ENCODE measurements around the gene PIGQ.

Gene PIGQ

GRCh38 chr16:591892-592517 lies 22.2 kb downstream of the PIGQ start:
- H3K9ac ChIP-seq (ENCODE audit: low read length): no peak overlapping the region
- no peak overlapping the region for H2AFZ ChIP-seq (ENCODE audit: low read depth, low read length)
- H3K4me1 ChIP-seq (ENCODE audit: low read length): peaks cover 14% of the 10 kb centered on the region
- H4K20me1 ChIP-seq (ENCODE audit: insufficient read depth, low read length): peaks cover 12% of the 10 kb centered on the region; the same call in 1 of the 2 replicates
- no peaks in the 10 kb centered on the region for H3K9me3 ChIP-seq (ENCODE audit: insufficient read depth, low read length)
- no peak overlapping the region for H3K4me2 ChIP-seq (ENCODE audit: low read length)
- H3K79me2 ChIP-seq (ENCODE audit: low read length): peaks cover 26% of the 10 kb centered on the region
- H3K27ac ChIP-seq (ENCODE audit: low read length): no peak overlapping the region
- H3K36me3 ChIP-seq (replicated peaks; ENCODE audit: low read depth, low read length): peaks cover 4% of the 10 kb centered on the region
- H3K27me3 ChIP-seq (ENCODE audit: low read depth, low read length): no peaks in the 10 kb centered on the region
- no peak for TF ChIP-seq CTCF (IDR thresholded peaks at IDR 0.05; ENCODE audit: low read depth, low read length)
- TF ChIP-seq EZH2phosphoT487 (IDR thresholded peaks at IDR 0.05; ENCODE audit: low read depth): no peak
- no peak overlapping the region for H3K4me3 ChIP-seq (ENCODE audit: low read length)

DNA sequence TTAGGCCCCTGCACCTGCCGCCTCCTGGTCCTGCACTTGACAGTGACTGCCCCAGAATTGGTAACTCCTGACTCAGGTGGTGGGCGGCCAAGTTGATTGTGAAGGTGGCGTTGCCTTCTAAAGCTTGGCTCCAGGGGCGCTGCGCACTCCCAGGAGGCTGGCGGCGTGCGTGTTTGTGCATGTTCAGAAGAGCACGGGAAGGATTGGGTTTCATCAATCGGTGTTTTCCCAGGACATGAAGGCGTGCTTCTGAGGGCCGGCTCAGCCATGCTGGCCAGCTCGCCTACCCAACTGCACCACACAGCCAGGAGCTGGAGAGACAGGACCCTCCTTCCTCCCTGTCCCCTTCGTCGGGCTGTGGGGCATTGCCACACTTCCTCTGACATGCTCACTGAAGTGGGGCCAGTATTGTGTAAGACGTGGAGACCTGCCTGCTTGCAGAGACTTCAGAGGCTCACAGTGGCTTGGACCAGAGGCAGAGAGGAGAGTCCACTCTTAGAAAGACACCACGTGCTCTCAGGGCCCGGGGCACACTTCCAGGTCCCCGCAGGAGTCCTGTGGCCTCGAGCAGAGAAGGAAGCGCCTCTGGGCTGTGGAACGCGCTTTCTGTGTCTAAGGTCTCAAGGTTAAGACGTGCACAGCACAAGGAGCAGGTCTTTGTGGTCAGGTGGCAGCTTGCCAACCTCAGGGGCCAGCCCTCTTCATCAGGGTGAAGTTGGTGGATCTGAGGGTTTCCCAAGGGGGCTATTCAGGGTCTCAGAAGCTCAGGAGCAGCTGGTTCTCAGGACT lies 22.9 kb downstream of the PIGQ start:
- no peaks in the 10 kb centered on the region for H3K9me3 ChIP-seq (ENCODE audit: insufficient read depth, low read length)
- no peaks in the 10 kb centered on the region for H3K36me3 ChIP-seq (replicated peaks; ENCODE audit: low read depth, low read length)
- H3K4me3 ChIP-seq (ENCODE audit: low read length): no peak overlapping the region
- TF ChIP-seq CTCF (IDR thresholded peaks at IDR 0.05; ENCODE audit: low read depth, low read length) (no peak), EZH2phosphoT487 (IDR thresholded peaks at IDR 0.05; ENCODE audit: low read depth) (no peak)
- no peak overlapping the region for H3K9ac ChIP-seq (ENCODE audit: low read length)
- H3K79me2 ChIP-seq (ENCODE audit: low read length): peaks cover 19% of the 10 kb centered on the region
- H3K4me2 ChIP-seq (ENCODE audit: low read length): no peak overlapping the region
- H3K4me1 ChIP-seq (ENCODE audit: low read length): peaks cover 9% of the 10 kb centered on the region
- H3K27ac ChIP-seq (ENCODE audit: low read length): no peak overlapping the region
- no peaks in the 10 kb centered on the region for H3K27me3 ChIP-seq (ENCODE audit: low read depth, low read length)
- H2AFZ ChIP-seq (ENCODE audit: low read depth, low read length): no peak overlapping the region
- H4K20me1 ChIP-seq (ENCODE audit: insufficient read depth, low read length): peaks cover 12% of the 10 kb centered on the region; the same call in 1 of the 2 replicates

DNA sequence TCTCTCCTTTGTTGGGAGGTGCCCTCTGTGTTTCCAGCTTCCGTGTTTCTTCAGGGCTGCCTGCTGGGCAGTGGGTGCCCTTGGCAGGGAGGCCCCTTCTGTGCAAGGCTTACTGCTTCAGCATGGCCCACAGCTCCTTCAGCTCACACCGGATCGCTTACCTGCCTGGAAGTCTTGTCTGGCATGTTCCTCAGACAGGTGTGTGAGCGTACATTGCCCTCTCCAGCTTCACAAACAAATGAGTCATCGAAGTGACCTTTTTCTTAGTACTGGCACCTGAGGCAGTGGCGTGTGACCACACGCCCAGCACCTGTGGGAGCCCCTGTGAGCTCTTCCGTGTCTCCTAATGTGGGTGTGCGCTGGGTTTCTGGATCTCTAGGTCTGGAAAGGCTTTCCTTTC lies 23.6 kb downstream of the PIGQ start:
- Histone ChIP-seq H3K9me3 (ENCODE audit: insufficient read depth, low read length) (no peaks in the 10 kb centered on the region), H3K79me2 (ENCODE audit: low read length) (peaks cover 12% of the 10 kb centered on the region), H4K20me1 (ENCODE audit: insufficient read depth, low read length) (peaks cover 12% of the 10 kb centered on the region; the same call in 1 of the 2 replicates), H3K9ac (ENCODE audit: low read length) (no peak overlapping the region), H3K4me1 (ENCODE audit: low read length) (peaks cover 6% of the 10 kb centered on the region; the same call in 1 of the 2 replicates), H3K27me3 (ENCODE audit: low read depth, low read length) (no peaks in the 10 kb centered on the region), H3K27ac (ENCODE audit: low read length) (no peak overlapping the region), H3K36me3 (replicated peaks; ENCODE audit: low read depth, low read length) (no peaks in the 10 kb centered on the region), H2AFZ (ENCODE audit: low read depth, low read length) (no peak overlapping the region), H3K4me2 (ENCODE audit: low read length) (no peak overlapping the region), H3K4me3 (ENCODE audit: low read length) (no peak overlapping the region)
- TF ChIP-seq EZH2phosphoT487 (IDR thresholded peaks at IDR 0.05; ENCODE audit: low read depth): no peak
- no peak for TF ChIP-seq CTCF (IDR thresholded peaks at IDR 0.05; ENCODE audit: low read depth, low read length)

DNA sequence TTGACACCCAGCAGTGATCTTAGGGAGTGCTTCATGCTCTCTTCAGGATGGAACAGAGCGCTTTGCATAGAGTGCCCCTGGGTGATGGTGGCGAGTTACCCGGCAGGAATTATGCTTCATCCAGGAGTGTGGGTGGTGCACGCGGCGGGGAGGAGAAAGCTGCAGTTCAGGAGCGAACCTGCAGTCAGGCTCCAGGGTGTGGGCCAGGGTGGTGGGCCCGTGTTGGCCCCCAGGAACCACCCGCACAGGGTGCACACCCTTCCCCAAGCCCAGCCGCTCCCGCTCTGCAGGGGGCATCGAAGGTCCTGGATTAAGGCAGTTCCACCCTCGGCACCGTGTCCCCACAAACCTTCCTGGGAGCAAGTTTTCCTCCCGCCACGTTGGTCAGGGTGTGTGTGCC lies 24.0 kb downstream of the PIGQ start:
- peaks cover 12% of the 10 kb centered on the region; the same call in 1 of the 2 replicates for H4K20me1 ChIP-seq (ENCODE audit: insufficient read depth, low read length)
- TF ChIP-seq CTCF (IDR thresholded peaks at IDR 0.05; ENCODE audit: low read depth, low read length) (no peak), EZH2phosphoT487 (IDR thresholded peaks at IDR 0.05; ENCODE audit: low read depth) (no peak)
- no peak overlapping the region for H3K4me2 ChIP-seq (ENCODE audit: low read length)
- H3K79me2 ChIP-seq (ENCODE audit: low read length): peaks cover 8% of the 10 kb centered on the region; the same call in 1 of the 2 replicates
- no peaks in the 10 kb centered on the region for H3K27me3 ChIP-seq (ENCODE audit: low read depth, low read length)
- peaks cover 1% of the 10 kb centered on the region for H3K36me3 ChIP-seq (replicated peaks; ENCODE audit: low read depth, low read length)
- H3K4me1 ChIP-seq (ENCODE audit: low read length): peaks cover 6% of the 10 kb centered on the region; the same call in 1 of the 2 replicates
- H3K9ac ChIP-seq (ENCODE audit: low read length): no peak overlapping the region
- H3K9me3 ChIP-seq (ENCODE audit: insufficient read depth, low read length): no peaks in the 10 kb centered on the region
- no peak overlapping the region for H3K27ac ChIP-seq (ENCODE audit: low read length)
- no peak overlapping the region for H2AFZ ChIP-seq (ENCODE audit: low read depth, low read length)
- H3K4me3 ChIP-seq (ENCODE audit: low read length): no peak overlapping the region
